SU-DHL-6 (cell line): Measurements from ENCODE around the gene KRT23.

Experiments used
- EZH2phosphoT487 ChIP-seq: fragments of 200-600 bp; sonication (generic), shearing (Covaris generic); conservative IDR thresholded peaks from 2 replicates; pipeline ENCODE4 v1.6.1; 2018; ENCODE audit warnings: mild to moderate bottlenecking, antibody characterized with exemption, low read length, moderate library complexity, mixed read lengths
- TF ChIP-seq, protein P1 (sequence below): fragments of 200-600 bp; sonication (generic); IDR thresholded peaks from one replicate; pipeline ENCODE4 v1.5.1; 2017; ENCODE audit warnings: antibody characterized with exemption, mild to moderate bottlenecking, low read length, moderate library complexity; ENCODE audit not compliant: insufficient read depth, poor library complexity, severe bottlenecking

DNA sequence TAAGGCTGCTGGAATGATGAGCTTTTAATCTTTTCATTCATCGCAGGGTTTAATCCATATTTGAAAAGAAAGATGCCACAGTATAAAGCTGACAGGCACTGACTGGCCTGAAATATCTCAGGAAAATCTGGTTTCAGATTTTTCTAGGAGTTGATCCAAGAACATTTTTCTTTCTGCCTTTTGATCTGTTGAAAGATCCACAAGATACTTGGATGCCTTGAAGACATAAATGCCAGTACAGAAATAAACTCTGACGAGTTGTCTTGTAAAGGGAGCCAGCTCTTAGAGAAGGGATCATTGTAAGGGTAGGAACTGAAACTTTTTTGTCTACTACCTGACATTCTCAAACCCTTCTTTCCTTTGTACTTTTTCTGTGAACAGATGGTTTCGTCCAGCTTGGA lies 27.0 kb downstream of the KRT23 start:
- TF ChIP-seq EZH2phosphoT487: no peak
- TF ChIP-seq, protein P1, sequence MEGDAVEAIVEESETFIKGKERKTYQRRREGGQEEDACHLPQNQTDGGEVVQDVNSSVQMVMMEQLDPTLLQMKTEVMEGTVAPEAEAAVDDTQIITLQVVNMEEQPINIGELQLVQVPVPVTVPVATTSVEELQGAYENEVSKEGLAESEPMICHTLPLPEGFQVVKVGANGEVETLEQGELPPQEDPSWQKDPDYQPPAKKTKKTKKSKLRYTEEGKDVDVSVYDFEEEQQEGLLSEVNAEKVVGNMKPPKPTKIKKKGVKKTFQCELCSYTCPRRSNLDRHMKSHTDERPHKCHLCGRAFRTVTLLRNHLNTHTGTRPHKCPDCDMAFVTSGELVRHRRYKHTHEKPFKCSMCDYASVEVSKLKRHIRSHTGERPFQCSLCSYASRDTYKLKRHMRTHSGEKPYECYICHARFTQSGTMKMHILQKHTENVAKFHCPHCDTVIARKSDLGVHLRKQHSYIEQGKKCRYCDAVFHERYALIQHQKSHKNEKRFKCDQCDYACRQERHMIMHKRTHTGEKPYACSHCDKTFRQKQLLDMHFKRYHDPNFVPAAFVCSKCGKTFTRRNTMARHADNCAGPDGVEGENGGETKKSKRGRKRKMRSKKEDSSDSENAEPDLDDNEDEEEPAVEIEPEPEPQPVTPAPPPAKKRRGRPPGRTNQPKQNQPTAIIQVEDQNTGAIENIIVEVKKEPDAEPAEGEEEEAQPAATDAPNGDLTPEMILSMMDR: no peak
